B cell (primary cell): ENCODE measurements around the gene RPS5. TPM values are rescaled to one million over a fixed set of nuclear protein-coding genes. Genes with fewer than 3 reads are reported as not detected.

Source experiments
- ATAC-seq: fragments of 200-7000 bp; cut with Tn5 transposase; one replicate; pipeline ENCODE4 v1.10.0; 2021; ENCODE audit warnings: low read depth, mild to moderate bottlenecking, moderate number of reproducible peaks, moderate library complexity
- CTCF ChIA-PET: fragments of 350-600 bp; sonication (Branson Sonifier 250); formaldehyde crosslinking; loops from one replicate; lab custom pipeline; 2021; ENCODE audit warnings: antibody characterized with exemption, inconsistent platforms; lab: Charles Lee
- POLR2A ChIA-PET: fragments of 350-600 bp; sonication (Branson Sonifier 250); formaldehyde crosslinking; loops from one replicate; lab custom pipeline; 2021; ENCODE audit warnings: antibody characterized with exemption; lab: Charles Lee
- DNase-seq: peaks from one replicate; pipeline ENCODE4 v3.0.0; 2013
- H2AFZ ChIP-seq: 2 replicates; pipeline ENCODE4 v1.6.1; 2012; ENCODE audit warnings: mild to moderate bottlenecking, low read depth, low read length; ENCODE audit not compliant: insufficient read depth, poor library complexity, severe bottlenecking
- H3K27ac ChIP-seq, 2 donors: 1 replicate in 1 of 2; 2 replicates in 1 of 2; pipeline ENCODE4 v1.5.1; 2012 to 2013; ENCODE audit warnings: low read length in 2 of 2, mild to moderate bottlenecking in 2 of 2, moderate library complexity in 1 of 2
- H3K27me3 ChIP-seq, 4 experiments: fragments of 200-600 bp in 1 of 4; sonication (generic) in 1 of 4; replicated peaks in 1 of 4; 1 replicate in 2 of 4; 2 replicates in 2 of 4; pipeline versions ENCODE4 v1.6.1 to v1.7.0; 2013 to 2016; ENCODE audit warnings: low read length in 3 of 4, mild to moderate bottlenecking in 2 of 4, mixed read lengths in 1 of 4, moderate library complexity in 1 of 4; ENCODE audit not compliant: insufficient read depth in 4 of 4, control insufficient read depth in 3 of 4; ENCODE audit errors: control extremely low read depth in 1 of 4
- H3K36me3 ChIP-seq, 2 experiments: replicated peaks in 1 of 2; 1 replicate in 1 of 2; 2 replicates in 1 of 2; pipeline versions ENCODE4 v1.6.1 to v1.7.1; 2013; ENCODE audit warnings: low read length in 1 of 2; ENCODE audit not compliant: insufficient read depth in 2 of 2, control insufficient read depth in 1 of 2; ENCODE audit errors: control extremely low read depth in 1 of 2, extremely low read depth in 1 of 2
- H3K4me1 ChIP-seq, 2 donors: fragments of 200-600 bp in 1 of 2; sonication (generic) in 1 of 2; 1 replicate in 1 of 2; 2 replicates in 1 of 2; pipeline versions ENCODE4 v1.5.1 to v1.6.1; 2013 to 2017; ENCODE audit warnings: low read length in 2 of 2; ENCODE audit not compliant: control insufficient read depth in 2 of 2, insufficient read depth in 2 of 2
- H3K4me2 ChIP-seq: replicated peaks from 2 replicates; pipeline ENCODE3; 2012; ENCODE audit warnings: mild to moderate bottlenecking, low read depth, low read length; ENCODE audit not compliant: poor library complexity, severe bottlenecking
- H3K4me3 ChIP-seq, 5 experiments: fragments of 200-600 bp in 1 of 5; sonication (generic) in 1 of 5; 1 replicate in 3 of 5; 2 replicates in 2 of 5; pipeline versions ENCODE4 v1.5.1 to v1.7.0; 2011 to 2016; ENCODE audit warnings: low read length in 4 of 5, mild to moderate bottlenecking in 4 of 5, low read depth in 2 of 5, control low read depth in 1 of 5, moderate library complexity in 1 of 5; ENCODE audit not compliant: insufficient read depth in 1 of 5; ENCODE audit errors: control extremely low read depth in 1 of 5, extremely low read depth in 1 of 5
- H3K79me2 ChIP-seq: fragments of 200-600 bp; sonication (generic); one replicate; pipeline ENCODE4 v1.6.0; 2016; ENCODE audit warnings: low read length; ENCODE audit not compliant: control insufficient read depth, insufficient read depth
- H3K9ac ChIP-seq: fragments of 200-600 bp; sonication (generic); 2 replicates; pipeline ENCODE4 v1.6.1; 2017; ENCODE audit warnings: mild to moderate bottlenecking, low read length, moderate library complexity
- H3K9me3 ChIP-seq, 3 donors: one replicate each; pipeline versions ENCODE4 v1.6.1 to v1.7.1; 2013; ENCODE audit warnings: low read length in 2 of 3; ENCODE audit not compliant: control insufficient read depth in 2 of 3, insufficient read depth in 1 of 3; ENCODE audit errors: control extremely low read depth in 1 of 3
- H4K20me1 ChIP-seq: 2 replicates; pipeline ENCODE4 v1.6.0; 2012; ENCODE audit warnings: mild to moderate bottlenecking, low read length; ENCODE audit not compliant: insufficient read depth, control insufficient read depth, poor library complexity, severe bottlenecking
- H3K27ac Mint-ChIP-seq: one replicate; pipeline ENCODE4 v1.8.0; 2021; ENCODE audit warnings: mixed read lengths
- H3K27me3 Mint-ChIP-seq: one replicate; pipeline ENCODE4 v1.8.0; 2021; ENCODE audit warnings: mixed read lengths
- H3K4me1 Mint-ChIP-seq: one replicate; pipeline ENCODE4 v1.8.0; 2021; ENCODE audit warnings: mixed read lengths
- H3K4me3 Mint-ChIP-seq: one replicate; pipeline ENCODE4 v1.8.0; 2021; ENCODE audit warnings: mixed read lengths
- H3K9me3 Mint-ChIP-seq: one replicate; pipeline ENCODE4 v1.8.0; 2022; ENCODE audit warnings: mixed read lengths; ENCODE audit not compliant: insufficient read depth
- CTCF ChIP-seq: fragments of 200-600 bp; IDR thresholded peaks from one replicate; pipeline ENCODE4 v1.8.0; 2022; ENCODE audit warnings: antibody characterized with exemption, mild to moderate bottlenecking
- EZH2 ChIP-seq: IDR thresholded peaks from 2 replicates; pipeline ENCODE4 v1.6.1; 2012; ENCODE audit warnings: borderline replicate concordance, low read depth, mild to moderate bottlenecking, moderate library complexity, low read length; ENCODE audit not compliant: insufficient read depth, poor library complexity, severe bottlenecking
- WGBS: methylation state at CpG from one replicate; pipeline ENCODE4 v1.1.5; 2013; ENCODE audit warnings: missing lambda C conversion rate; ENCODE audit not compliant: insufficient coverage; 5-methylcytosine and 5-hydroxymethylcytosine counted together
- intact Hi-C: fragments of 100-400 bp; cut with micrococcal nuclease; formaldehyde crosslinking; loops from one replicate; pipeline ENCODE4 v1.10.0; 2022
- polyA plus RNA-seq: library from polyadenylated mRNA; depleted of rRNA; stranded (reverse); fragments of >200 nt; gene quantifications from 2 replicates; pipeline ENCODE4 v1.2.3, GENCODE V29; 2012
- total RNA-seq, 2 donors: library from RNA; stranded (reverse); fragments of 120-200 nt in 1 of 2; gene quantifications; 1 replicate in 1 of 2; 2 replicates in 1 of 2; pipeline versions ENCODE4 v1.2.3 to v1.2.4, GENCODE V29; 2013 to 2022

RPS5 gene
- total and polyA plus RNA-seq, 2 donors (not counting 1 experiment from before 2014, with no cell fraction given), result 1,311 to 4,330 TPM

- H3K27ac ChIP-seq, result no peak within 1 kb of the TSS
- no peaks in the 10 kb centered on the region for H3K36me3 ChIP-seq
- H3K4me1 Mint-ChIP-seq, result peaks cover 33% of the 10 kb centered on the region
- H3K9me3 Mint-ChIP-seq, result no peaks in the 10 kb centered on the region
- H3K27me3 ChIP-seq, result peaks cover 0 to 12% (median 3%) of the 10 kb centered on the region in 4 experiments
- H2AFZ ChIP-seq, result no peak within 1 kb of the TSS
- no peak within 1 kb of the TSS for H3K4me3 Mint-ChIP-seq
- DNase-seq (no peak), ATAC-seq (no peak)
- H3K4me3 ChIP-seq, result no peak within 1 kb of the TSS
- ChIA-PET CTCF (no interaction called here), POLR2A (no interaction called here)
- H3K9ac ChIP-seq, result no peak within 1 kb of the TSS
- no peaks in the 10 kb centered on the region for H3K27me3 Mint-ChIP-seq
- intact Hi-C loops, result no loop called here
- peaks cover 6% of the 10 kb centered on the region for H4K20me1 ChIP-seq
- no peak within 1 kb of the TSS for H3K27ac Mint-ChIP-seq
- no peak within 1 kb of the TSS for H3K4me2 ChIP-seq
- H3K9me3 ChIP-seq, result peaks cover 0 to 14% (median 0%) of the 10 kb centered on the region in 3 donors
- peaks cover 24 to 34% of the 10 kb centered on the region in 2 donors for H3K4me1 ChIP-seq
- TF ChIP-seq EZH2 (no peak), CTCF (no peak)
- peaks cover 11% of the 10 kb centered on the region for H3K79me2 ChIP-seq
- WGBS, result 95% methylated on average over 22 of the region's 26 CpGs
Measured at GRCh38 chr19:58352760-58353671, 34.1 kb upstream of the RPS5 start, which contains the start of gene A1BG. A1BG (minus strand) TSS chr19:58353492; CDS start chr19:58353437, 55 bp downstream.
